DND-41 (cell line): ENCODE measurements around the gene ISYNA1.

Source experiments
- CTCF ChIP-seq: IDR thresholded peaks from 2 replicates; pipeline ENCODE4 v1.5.1; 2012; ENCODE audit warnings: borderline replicate concordance, low read length, moderate library complexity, mild to moderate bottlenecking; ENCODE audit not compliant: poor library complexity, severe bottlenecking; ENCODE audit errors: extremely low read depth
- EZH2 ChIP-seq: IDR thresholded peaks from 3 replicates; pipeline ENCODE4 v1.6.1; 2012; ENCODE audit warnings: borderline replicate concordance, low read depth, mild to moderate bottlenecking, moderate library complexity, low read length, inconsistent platforms; ENCODE audit not compliant: severe bottlenecking

GRCh38 chr19:18438331-18439024, 545 bp upstream of the ISYNA1 start:
- no peak for TF ChIP-seq CTCF
- no peak for TF ChIP-seq EZH2
